OCI-LY7 (cell line): ENCODE data around the gene CIB2. TPM values are rescaled to one million over a fixed set of nuclear protein-coding genes. Genes with fewer than 3 reads are reported as not detected.

Experiments
- BruUV-seq: library from RNA; stranded (reverse); fragments of 400-500 nt; replicated peaks from 2 replicates; lab custom pipeline; 2021; lab: Mats Ljungman, UMichigan
- CTCF ChIA-PET: fragments of 300-600 bp; sonication (Branson Sonifier 250); formaldehyde crosslinking; loops from one replicate; lab custom pipeline; 2022; ENCODE audit warnings: antibody characterized with exemption; ENCODE audit not compliant: unreplicated experiment; lab: Charles Lee
- POLR2A ChIA-PET: fragments of 300-600 bp; sonication (Branson Sonifier 250); formaldehyde crosslinking; loops from one replicate; lab custom pipeline; 2022; ENCODE audit warnings: antibody characterized with exemption; lab: Charles Lee
- DNase-seq: peaks from one replicate; pipeline ENCODE4 v3.0.0-alpha.2; 2015; ENCODE audit warnings: low spot score
- H2AFZ ChIP-seq: fragments of 200-600 bp; sonication (generic), shearing (Covaris generic); 2 replicates; pipeline ENCODE4 v1.6.1; 2014; ENCODE audit warnings: mild to moderate bottlenecking, antibody characterized with exemption, low read length, moderate library complexity
- H3K27ac ChIP-seq: fragments of 200-600 bp; sonication (generic); 2 replicates; pipeline ENCODE4 v1.5.1; 2014; ENCODE audit warnings: mixed run types, low read depth, mild to moderate bottlenecking, moderate library complexity, low read length, inconsistent platforms; ENCODE audit not compliant: poor library complexity, severe bottlenecking
- H3K36me3 ChIP-seq: fragments of 200-600 bp; sonication (generic); 2 replicates; pipeline ENCODE4 v1.6.1; 2014; ENCODE audit warnings: mild to moderate bottlenecking, antibody characterized with exemption, low read length, moderate library complexity, mixed read lengths; ENCODE audit not compliant: insufficient read depth
- H3K4me1 ChIP-seq: fragments of 200-600 bp; sonication (generic); 2 replicates; pipeline ENCODE4 v1.5.1; 2014; ENCODE audit warnings: mild to moderate bottlenecking, low read length; ENCODE audit not compliant: insufficient read depth, poor library complexity, severe bottlenecking
- H3K4me2 ChIP-seq: fragments of 200-600 bp; sonication (generic); 2 replicates; pipeline ENCODE4 v1.6.1; 2014; ENCODE audit warnings: mild to moderate bottlenecking, low read length
- H3K4me3 ChIP-seq: fragments of 200-600 bp; sonication (generic); 2 replicates; pipeline ENCODE4 v1.5.1; 2014; ENCODE audit warnings: mild to moderate bottlenecking, low read depth, low read length; ENCODE audit not compliant: poor library complexity, severe bottlenecking
- H3K79me2 ChIP-seq: fragments of 200-600 bp; sonication (generic); 2 replicates; pipeline ENCODE4 v1.6.1; 2016; ENCODE audit warnings: low read depth, mild to moderate bottlenecking, low read length, moderate library complexity, mixed read lengths; ENCODE audit not compliant: insufficient read depth
- H3K9me2 ChIP-seq: fragments of 200-600 bp; sonication (generic); 2 replicates; pipeline ENCODE4 v1.6.1; 2016; ENCODE audit warnings: mild to moderate bottlenecking, low read length, mixed read lengths; ENCODE audit not compliant: insufficient read depth
- H3K9me3 ChIP-seq: fragments of 200-600 bp; sonication (generic); 2 replicates; pipeline ENCODE4 v1.6.1; 2014; ENCODE audit warnings: mild to moderate bottlenecking, mixed run types, low read length, mixed read lengths
- H4K20me1 ChIP-seq: fragments of 200-600 bp; sonication (generic); 2 replicates; pipeline ENCODE4 v1.6.1; 2014; ENCODE audit warnings: mild to moderate bottlenecking, antibody characterized with exemption, low read length, moderate library complexity, mixed read lengths; ENCODE audit not compliant: insufficient read depth
- EZH2phosphoT487 ChIP-seq: fragments of 200-600 bp; sonication (generic); IDR thresholded peaks from 2 replicates; pipeline ENCODE4 v1.6.1; 2018; ENCODE audit warnings: low read depth, borderline replicate concordance, mild to moderate bottlenecking, mixed run types, antibody characterized with exemption, low read length, moderate library complexity, mixed read lengths
- intact Hi-C: fragments of 100-400 bp; cut with micrococcal nuclease; formaldehyde crosslinking; loops from one replicate; pipeline ENCODE4 v1.10.0; 2022; ENCODE audit not compliant: unreplicated experiment
- total RNA-seq, 2 experiments: library from RNA; depleted of rRNA in 1 of 2; stranded (reverse); fragments of >200 nt in 1 of 2; shearing (Covaris generic) in 1 of 2; gene quantifications; 2 replicates each; pipeline ENCODE4 v1.2.3, GENCODE V29; 2014 to 2022
- TF ChIP-seq, protein P1 (sequence below): fragments of 200-600 bp; sonication (generic); conservative IDR thresholded peaks from 2 replicates; pipeline ENCODE4 v1.5.1; 2014; ENCODE audit warnings: mild to moderate bottlenecking, antibody characterized with exemption, low read length, moderate library complexity, mixed read lengths

The CIB2 gene
- total RNA-seq, 2 experiments from 2014 or later, result 0.36 to 5.0 TPM

GRCh38 chr15:78057803-78058202 lies 73.4 kb downstream of the CIB2 start:
- H3K27ac ChIP-seq, result peak overlapping the region; percentile 81
- BruUV-seq, result no TSS peak
- H3K9me3 ChIP-seq, result no peaks in the 10 kb centered on the region
- no peak for DNase-seq
- H3K79me2 ChIP-seq, result peaks cover 81% of the 10 kb centered on the region
- no peaks in the 10 kb centered on the region for H4K20me1 ChIP-seq
- ChIA-PET CTCF (no interaction called here), POLR2A (interaction anchor here (0.7 to 5.6 kb wide), 3 partner anchors 11 to 39 kb away, joined by 3 to 53 read pairs (median 3); no protein-coding TSS in a partner anchor)
- H3K36me3 ChIP-seq, result peaks cover 14% of the 10 kb centered on the region; the same call in 1 of the 2 replicates
- H3K9me2 ChIP-seq, result no peaks in the 10 kb centered on the region
- peaks cover 91% of the 10 kb centered on the region for H3K4me1 ChIP-seq
- intact Hi-C loops, result no loop called here
- no peak for TF ChIP-seq EZH2phosphoT487
- TF ChIP-seq, protein P1, sequence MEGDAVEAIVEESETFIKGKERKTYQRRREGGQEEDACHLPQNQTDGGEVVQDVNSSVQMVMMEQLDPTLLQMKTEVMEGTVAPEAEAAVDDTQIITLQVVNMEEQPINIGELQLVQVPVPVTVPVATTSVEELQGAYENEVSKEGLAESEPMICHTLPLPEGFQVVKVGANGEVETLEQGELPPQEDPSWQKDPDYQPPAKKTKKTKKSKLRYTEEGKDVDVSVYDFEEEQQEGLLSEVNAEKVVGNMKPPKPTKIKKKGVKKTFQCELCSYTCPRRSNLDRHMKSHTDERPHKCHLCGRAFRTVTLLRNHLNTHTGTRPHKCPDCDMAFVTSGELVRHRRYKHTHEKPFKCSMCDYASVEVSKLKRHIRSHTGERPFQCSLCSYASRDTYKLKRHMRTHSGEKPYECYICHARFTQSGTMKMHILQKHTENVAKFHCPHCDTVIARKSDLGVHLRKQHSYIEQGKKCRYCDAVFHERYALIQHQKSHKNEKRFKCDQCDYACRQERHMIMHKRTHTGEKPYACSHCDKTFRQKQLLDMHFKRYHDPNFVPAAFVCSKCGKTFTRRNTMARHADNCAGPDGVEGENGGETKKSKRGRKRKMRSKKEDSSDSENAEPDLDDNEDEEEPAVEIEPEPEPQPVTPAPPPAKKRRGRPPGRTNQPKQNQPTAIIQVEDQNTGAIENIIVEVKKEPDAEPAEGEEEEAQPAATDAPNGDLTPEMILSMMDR, result no peak
- peak overlapping the region; percentile 45 for H3K4me3 ChIP-seq
- peak overlapping the region; percentile 75 for H3K4me2 ChIP-seq
- no peak overlapping the region; the same call in 1 of the 2 replicates for H2AFZ ChIP-seq

DNA sequence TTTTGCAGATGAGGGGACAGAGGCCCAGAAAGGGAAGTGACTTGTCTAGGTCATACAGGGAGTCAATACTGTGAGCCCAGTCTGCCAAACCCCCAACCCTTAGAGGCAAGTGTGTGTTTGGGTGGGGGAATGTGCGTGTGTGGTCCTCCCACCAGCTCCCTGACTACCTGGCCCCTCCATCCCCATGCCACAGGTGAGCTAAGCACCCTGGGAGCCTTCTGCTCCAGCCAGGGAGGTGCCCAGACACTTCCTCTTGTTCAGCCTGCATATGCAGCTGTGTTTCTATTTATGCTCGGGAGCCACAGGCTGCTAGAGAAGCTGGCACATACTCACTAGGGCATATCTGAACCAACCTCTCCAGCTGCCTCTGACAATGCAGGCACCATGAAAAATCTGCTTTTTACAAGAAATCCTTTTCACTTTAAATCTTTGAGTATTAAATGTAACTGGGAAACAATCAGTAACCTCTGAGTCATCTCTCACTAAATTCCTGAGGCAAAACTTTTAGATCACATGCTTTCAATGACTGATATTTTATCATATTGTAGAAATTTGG lies 74.5 kb downstream of the CIB2 start:
- Histone ChIP-seq H3K36me3 (peaks cover 24% of the 10 kb centered on the region; the same call in 1 of the 2 replicates), H3K4me3 (peak overlapping the region; percentile 45), H4K20me1 (no peaks in the 10 kb centered on the region), H3K27ac (peak overlapping the region; percentile 81), H3K79me2 (peaks cover 73% of the 10 kb centered on the region), H3K9me2 (no peaks in the 10 kb centered on the region), H3K9me3 (no peaks in the 10 kb centered on the region), H3K4me1 (peaks cover 91% of the 10 kb centered on the region), H3K4me2 (peak overlapping the region; percentile 75), H2AFZ (no peak overlapping the region)
- DNase-seq, result peak; percentile 88
- intact Hi-C loops, result no loop called here
- TF ChIP-seq, protein P1, result no peak
- no peak for TF ChIP-seq EZH2phosphoT487
- ChIA-PET POLR2A (interaction anchor here (0.7 to 5.6 kb wide), 6 partner anchors 9 to 498 kb away, joined by 3 to 53 read pairs (median 4); no protein-coding TSS in a partner anchor), CTCF (interaction anchor here (0.7 to 1.0 kb wide), 2 partner anchors 8 to 21 kb away, joined by 3 read pairs; partner anchors contain the start of gene TBC1D2B)
- BruUV-seq, result no TSS peak
